Measurements from ENCODE around the gene AGAP1.

Gene AGAP1

DNA sequence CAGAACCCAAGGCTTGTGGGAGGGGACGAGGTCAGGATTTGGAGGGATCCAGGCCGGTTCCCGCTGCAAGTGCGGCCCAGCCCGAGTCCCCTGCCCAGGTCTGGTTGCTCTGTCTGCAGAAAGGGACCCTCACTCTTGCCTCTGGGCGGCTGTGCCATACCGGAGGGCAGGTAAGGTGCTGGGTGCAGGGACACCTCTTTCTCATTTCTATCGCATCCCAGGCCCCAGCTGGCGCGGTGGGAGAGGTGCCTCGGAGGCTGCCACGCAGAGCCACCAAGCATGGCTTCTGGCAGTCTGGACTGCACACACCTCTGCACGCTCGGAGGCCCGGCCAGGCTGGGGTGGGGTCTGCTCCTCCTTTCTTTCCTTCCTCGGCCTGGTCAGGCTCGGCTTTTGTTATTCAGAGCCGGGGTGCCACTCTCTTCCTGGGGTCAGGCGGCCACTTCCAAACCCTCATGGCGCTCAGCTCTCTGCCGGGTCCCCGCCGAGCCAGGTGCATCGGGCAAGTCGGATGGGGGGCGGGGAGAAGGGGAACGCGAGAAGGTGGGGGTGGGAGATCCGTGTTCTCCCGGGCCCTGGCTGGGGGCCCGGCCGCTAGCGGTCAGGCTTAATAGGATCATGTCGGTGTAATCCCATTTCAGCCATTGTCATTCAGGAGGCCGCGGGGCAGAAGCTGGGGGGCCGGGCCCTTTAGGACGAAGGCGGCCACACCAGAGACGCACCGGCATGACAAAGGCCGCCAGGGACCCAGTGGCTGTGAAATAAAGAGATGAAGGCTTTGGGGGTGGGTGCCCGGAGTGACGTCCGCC, 665.3 kb downstream of the AGAP1 start:
- ChIA-PET POLR2A (no interaction called here), CTCF (interaction anchor here (0.9 kb wide), 1 partner anchor 380 kb away, joined by 3 read pairs; no protein-coding TSS in a partner anchor)
- DNase-seq (ENCODE audit: extremely low spot score): no peak
- TF ChIP-seq CTCF (IDR thresholded peaks at IDR 0.05; ENCODE audit: control extremely low read depth, extremely low read depth, low read depth, missing control alignments): no peak

- DNase-seq (ENCODE audit: extremely low spot score): no peak
- POLR2A ChIA-PET: no interaction called here
- CTCF ChIA-PET: no interaction called here
- TF ChIP-seq CTCF (IDR thresholded peaks at IDR 0.05; ENCODE audit: control extremely low read depth, extremely low read depth, low read depth, missing control alignments): no peak
These were observed 665.9 kb downstream of the AGAP1 start for GRCh38 chr2:236159778-236160170.

GRCh38 chr2:236160366-236161081, 666.7 kb downstream of the AGAP1 start:
- no peak for DNase-seq (ENCODE audit: extremely low spot score)
- no peak for TF ChIP-seq CTCF (IDR thresholded peaks at IDR 0.05; ENCODE audit: control extremely low read depth, extremely low read depth, low read depth, missing control alignments)
- CTCF ChIA-PET: no interaction called here
- POLR2A ChIA-PET: no interaction called here

- no peak for TF ChIP-seq CTCF (IDR thresholded peaks at IDR 0.05; ENCODE audit: control extremely low read depth, extremely low read depth, low read depth, missing control alignments)
- ChIA-PET CTCF (interaction anchor here (1.5 kb wide), 1 partner anchor 20 kb away, joined by 4 read pairs; no protein-coding TSS in a partner anchor), POLR2A (no interaction called here)
- DNase-seq (ENCODE audit: extremely low spot score): no peak
These were observed 667.2 kb downstream of the AGAP1 start for GRCh38 chr2:236161082-236161462.

DNA sequence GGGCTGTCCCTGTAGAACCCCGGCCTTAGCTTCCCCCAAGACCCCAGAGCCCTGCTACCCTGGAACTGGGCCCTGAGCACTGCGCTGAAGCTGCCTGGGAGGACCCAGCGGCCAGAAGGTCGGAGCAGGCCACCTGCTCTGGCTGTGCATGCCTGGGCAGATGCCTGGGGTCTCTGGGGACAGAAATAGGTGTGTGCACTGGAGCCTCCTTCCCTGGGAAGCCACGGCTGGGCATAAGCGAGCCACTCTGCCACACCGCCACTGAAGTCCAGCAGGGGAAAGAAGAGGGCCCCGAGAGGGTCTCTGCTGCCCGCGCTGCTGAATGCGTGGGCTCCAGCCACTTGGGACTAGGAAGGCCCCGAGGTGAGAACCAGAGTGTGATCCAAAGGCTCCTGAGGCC, 667.7 kb downstream of the AGAP1 start:
- no peak for TF ChIP-seq CTCF (IDR thresholded peaks at IDR 0.05; ENCODE audit: control extremely low read depth, extremely low read depth, low read depth, missing control alignments)
- no peak for DNase-seq (ENCODE audit: extremely low spot score)
- ChIA-PET POLR2A (no interaction called here), CTCF (interaction anchor here (1.5 kb wide), 1 partner anchor 19 kb away, joined by 4 read pairs; no protein-coding TSS in a partner anchor)

DNA sequence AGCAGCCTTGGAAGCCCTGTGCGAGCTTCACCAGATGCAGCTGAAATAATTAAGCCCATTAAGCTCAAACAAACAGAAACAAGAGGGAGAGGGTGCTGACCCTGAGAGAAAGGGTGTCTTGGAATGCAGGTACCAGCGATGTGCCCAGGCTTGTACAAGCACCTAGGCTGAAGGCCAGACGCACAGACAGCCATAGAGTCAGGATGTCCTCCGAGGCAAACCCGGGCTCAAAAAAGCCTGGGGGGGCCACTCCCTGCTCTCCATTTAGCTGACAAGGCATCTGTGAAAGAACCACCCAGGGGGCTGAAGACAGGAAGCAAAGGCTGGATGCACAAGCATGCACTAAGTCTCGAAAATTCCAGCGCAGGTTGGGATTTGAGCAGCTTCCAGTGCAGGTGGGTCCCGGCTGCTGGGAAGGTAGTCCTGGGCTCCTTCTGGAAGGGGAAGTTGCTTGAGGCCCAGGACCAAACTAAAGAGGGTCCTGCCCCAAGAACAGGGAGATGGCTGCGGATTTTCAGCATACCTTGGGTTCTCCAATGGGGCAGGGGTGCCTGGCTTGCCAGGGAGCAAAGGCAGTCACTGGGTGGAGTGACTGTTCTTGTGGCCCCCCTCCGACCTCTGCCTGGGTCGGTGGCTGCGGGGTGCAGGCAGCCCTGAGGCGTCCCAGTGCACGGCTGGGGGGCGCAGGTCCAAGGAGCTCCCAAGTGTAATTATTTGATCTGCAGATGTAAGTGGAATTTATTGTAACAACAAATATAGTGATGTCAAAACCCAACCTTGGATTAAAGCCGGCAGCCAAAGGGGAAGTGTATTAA, 668.4 kb downstream of the AGAP1 start:
- POLR2A ChIA-PET: no interaction called here
- DNase-seq (ENCODE audit: extremely low spot score): no peak
- TF ChIP-seq CTCF (IDR thresholded peaks at IDR 0.05; ENCODE audit: control extremely low read depth, extremely low read depth, low read depth, missing control alignments): no peak
- CTCF ChIA-PET: interaction anchor here (1.5 kb wide), 1 partner anchor 19 kb away, joined by 4 read pairs; no protein-coding TSS in a partner anchor

Measured in GM10248 (cell line).